22Rv1 (cell line): ENCODE measurements around the gene AUTS2.

Experiments used
- H3K27ac ChIP-seq: fragments of 450-650 bp; 2 replicates; pipeline ENCODE4 v1.5.1; 2017
- ZFX ChIP-seq: fragments of 450-650 bp; IDR thresholded peaks from 2 replicates; pipeline ENCODE4 v1.6.1; 2017; ENCODE audit warnings: antibody characterized with exemption, borderline replicate concordance
- TF ChIP-seq, protein P1 (sequence below): fragments of 450-650 bp; IDR thresholded peaks from 2 replicates; pipeline ENCODE4 v1.5.1; 2017; ENCODE audit warnings: mild to moderate bottlenecking

AUTS2 gene

DNA sequence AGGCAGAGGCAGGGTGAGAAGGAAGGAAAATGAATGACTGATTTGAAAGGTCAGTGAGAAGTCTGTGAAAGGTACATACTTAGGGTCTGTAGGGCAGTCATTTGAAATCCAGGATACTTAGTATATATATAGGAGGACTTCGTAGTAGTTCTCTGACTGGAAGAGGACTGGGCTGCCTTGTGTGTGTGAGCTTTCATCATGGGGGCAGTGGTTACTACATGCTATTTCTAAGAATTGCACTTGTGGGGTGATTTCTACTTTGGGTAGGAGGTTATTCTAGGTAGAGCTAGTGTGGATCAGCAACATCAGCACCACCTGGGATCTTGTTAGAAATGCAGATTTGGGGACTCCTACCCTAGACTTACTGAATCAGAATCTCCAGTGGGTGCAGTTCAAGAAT, 104.1 kb downstream of the AUTS2 start:
- H3K27ac ChIP-seq: no peak overlapping the region
- no peak for TF ChIP-seq ZFX
- TF ChIP-seq, protein P1, sequence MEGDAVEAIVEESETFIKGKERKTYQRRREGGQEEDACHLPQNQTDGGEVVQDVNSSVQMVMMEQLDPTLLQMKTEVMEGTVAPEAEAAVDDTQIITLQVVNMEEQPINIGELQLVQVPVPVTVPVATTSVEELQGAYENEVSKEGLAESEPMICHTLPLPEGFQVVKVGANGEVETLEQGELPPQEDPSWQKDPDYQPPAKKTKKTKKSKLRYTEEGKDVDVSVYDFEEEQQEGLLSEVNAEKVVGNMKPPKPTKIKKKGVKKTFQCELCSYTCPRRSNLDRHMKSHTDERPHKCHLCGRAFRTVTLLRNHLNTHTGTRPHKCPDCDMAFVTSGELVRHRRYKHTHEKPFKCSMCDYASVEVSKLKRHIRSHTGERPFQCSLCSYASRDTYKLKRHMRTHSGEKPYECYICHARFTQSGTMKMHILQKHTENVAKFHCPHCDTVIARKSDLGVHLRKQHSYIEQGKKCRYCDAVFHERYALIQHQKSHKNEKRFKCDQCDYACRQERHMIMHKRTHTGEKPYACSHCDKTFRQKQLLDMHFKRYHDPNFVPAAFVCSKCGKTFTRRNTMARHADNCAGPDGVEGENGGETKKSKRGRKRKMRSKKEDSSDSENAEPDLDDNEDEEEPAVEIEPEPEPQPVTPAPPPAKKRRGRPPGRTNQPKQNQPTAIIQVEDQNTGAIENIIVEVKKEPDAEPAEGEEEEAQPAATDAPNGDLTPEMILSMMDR: no peak

DNA sequence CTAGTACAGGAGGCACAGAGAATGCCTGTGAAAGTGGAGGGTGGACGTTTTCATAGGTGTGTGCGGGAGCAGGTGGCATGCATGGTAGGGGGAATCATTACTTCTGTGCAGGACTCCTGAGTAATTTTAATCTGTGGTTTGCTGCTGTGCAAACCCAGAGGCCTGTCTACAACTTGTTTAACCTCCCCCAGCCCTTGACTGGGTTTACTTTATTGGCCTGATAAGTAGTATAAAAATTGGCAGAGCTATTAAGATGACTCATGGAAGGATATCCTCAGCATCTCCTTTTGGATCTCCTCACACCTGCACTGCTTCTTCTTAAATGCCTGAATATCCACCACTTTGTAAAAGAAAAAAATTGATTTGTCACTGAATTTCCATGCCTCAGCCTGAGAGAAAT, 104.8 kb downstream of the AUTS2 start:
- no peak for TF ChIP-seq ZFX
- TF ChIP-seq, protein P1: no peak
- H3K27ac ChIP-seq: no peak overlapping the region

DNA sequence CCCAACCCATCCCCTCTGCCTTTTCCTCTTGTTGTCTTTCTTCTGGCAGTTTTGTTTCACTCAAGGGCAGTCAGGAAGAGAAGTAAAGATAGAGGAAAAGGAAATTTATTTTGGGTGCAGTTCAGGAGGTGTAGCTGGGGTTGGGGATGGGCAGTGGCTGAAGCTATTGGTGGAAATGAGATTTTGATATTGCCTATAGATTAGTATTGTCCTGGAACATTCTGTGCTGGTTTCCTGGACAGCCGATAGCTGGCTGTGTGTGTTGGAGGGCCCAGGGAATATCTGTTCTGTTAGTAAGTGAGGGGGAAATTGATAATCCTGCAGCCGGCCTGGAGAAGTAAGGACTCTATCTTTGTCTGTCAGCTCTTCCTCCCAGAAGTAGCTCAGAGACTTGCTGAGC, 107.8 kb downstream of the AUTS2 start:
- TF ChIP-seq, protein P1: no peak
- no peak for TF ChIP-seq ZFX
- H3K27ac ChIP-seq: no peak overlapping the region

DNA sequence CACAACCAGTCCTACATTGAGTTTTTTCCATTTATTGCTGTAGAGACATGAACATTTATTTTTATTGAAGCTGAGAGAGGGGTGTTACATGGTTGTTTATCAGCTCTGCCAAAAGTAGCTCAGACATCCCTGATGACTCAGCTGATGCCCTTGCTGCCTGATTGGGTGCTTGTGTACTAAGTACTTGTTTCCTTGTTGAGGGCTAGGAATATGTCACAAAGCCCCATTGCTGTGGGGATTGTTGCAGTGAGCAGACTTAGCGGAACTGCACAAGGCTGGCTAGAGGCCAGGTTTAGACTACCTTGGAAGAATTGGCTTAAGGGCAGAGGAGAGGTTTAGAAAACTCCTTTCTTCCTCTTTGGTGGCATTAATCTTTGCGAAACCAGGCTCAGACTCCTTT, 110.6 kb downstream of the AUTS2 start:
- TF ChIP-seq, protein P1: no peak
- no peak for TF ChIP-seq ZFX
- no peak overlapping the region for H3K27ac ChIP-seq

DNA sequence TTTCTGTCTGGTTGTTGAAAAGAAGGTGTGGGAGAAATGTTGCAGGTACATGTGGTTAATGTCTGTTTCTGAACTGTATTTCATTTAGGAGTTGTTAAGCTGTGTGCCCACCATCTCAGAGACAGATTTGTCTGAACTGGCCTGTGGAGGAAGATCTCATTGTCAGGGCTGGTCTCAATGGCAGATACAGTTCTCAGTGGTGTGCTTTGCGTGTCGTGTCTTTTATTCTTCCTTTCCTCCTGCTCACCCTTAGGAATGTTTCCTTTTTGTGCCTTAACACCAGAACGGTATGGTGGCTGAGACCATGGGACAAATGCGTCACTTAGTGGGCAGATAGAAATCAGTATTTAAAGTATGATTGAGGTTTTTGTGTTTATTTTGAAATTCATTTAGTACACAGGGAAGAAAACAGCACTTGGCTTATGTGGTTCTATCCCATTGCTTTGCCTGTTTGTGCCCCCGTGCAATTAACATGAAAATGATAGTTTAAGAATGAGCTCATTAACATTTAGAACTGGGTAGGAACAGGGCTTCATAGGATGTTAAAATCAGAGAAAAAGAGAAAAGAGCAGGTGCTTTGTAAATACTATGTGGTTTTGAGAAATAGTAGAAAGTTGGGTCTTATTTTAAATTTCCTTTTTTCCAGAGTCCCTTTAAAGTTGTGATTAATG, 112.6 kb downstream of the AUTS2 start:
- no peak overlapping the region for H3K27ac ChIP-seq
- no peak for TF ChIP-seq ZFX
- TF ChIP-seq, protein P1: no peak

DNA sequence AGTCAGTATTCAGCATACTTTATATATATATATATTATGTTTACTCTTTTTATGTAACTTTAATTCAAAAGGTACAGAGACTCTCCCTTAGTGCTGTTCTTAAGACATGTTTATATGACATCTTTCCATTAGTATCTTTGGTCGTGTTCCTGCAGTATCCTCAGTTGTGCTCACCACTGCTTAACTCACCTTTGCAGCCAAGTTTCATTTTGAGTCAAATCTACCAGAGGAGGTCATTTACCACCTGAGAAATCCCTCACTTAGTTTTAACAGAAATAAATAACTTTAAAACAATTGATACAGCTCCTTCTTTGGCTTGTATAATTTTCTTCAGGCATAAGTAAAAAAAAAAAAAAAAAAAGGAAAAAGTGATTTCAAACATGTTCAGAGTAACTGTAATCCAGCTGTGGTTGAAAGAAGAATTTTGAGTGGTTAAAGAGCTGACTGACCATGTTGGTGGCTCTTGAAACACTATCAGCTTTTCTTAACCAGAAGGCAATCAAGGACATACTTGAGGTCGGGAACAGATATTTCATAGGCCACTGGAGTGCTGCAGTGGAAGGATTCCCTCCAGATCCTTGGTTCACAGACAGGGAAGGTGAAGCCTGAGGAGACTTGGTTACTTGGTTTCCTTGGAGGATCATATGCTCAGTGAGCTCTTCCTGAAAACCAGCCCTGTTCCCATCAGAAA, 116.8 kb downstream of the AUTS2 start:
- TF ChIP-seq, protein P1: no peak
- no peak for TF ChIP-seq ZFX
- no peak overlapping the region for H3K27ac ChIP-seq

DNA sequence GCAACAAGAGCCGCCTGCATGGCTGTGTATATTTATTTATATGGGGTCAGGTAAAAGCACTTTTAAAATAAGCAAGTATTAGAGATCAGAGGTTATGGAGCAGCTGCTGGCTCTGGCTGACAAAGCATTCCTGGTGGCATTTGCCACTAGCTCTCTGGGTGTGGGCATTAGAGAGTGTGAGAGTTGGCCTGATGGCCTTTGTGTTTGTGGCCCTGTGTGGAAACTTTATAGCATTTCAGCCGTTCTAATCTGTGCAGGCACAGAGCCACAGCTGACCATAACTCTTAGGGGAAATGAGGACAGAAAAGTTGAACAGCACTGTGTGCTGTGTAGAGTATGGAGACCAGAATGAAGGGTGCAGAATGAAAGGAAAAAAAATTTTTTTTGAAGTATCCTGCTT, 118.9 kb downstream of the AUTS2 start:
- TF ChIP-seq ZFX: no peak
- TF ChIP-seq, protein P1: no peak
- no peak overlapping the region for H3K27ac ChIP-seq
